Psoas muscle (tissue), 8 donors: ENCODE measurements around the gene TOPBP1. TPM values are rescaled to one million over a fixed set of nuclear protein-coding genes. Genes with fewer than 3 reads are reported as not detected.

Source experiments
- ATAC-seq, 4 donors: fragments of 200-7000 bp; cut with Tn5 transposase; one replicate each; pipeline ENCODE4 v1.9.1; 2020; ENCODE audit warnings: moderate library complexity in 3 of 4, mild to moderate bottlenecking in 2 of 4
- DNase-seq, 2 donors: peaks; one replicate each; pipeline ENCODE4 v3.0.0-alpha.2; 2020
- H3K27ac ChIP-seq: fragments of 200-600 bp; one replicate; pipeline ENCODE4 v1.8.0; 2022
- H3K27me3 ChIP-seq, 3 donors: fragments of 200-600 bp in 1 of 3; one replicate each; pipeline versions ENCODE4 v1.6.1 to v1.8.0; 2013 to 2022; ENCODE audit warnings: low read length in 2 of 3, mild to moderate bottlenecking in 2 of 3, moderate library complexity in 1 of 3; ENCODE audit not compliant: insufficient read depth in 3 of 3
- H3K36me3 ChIP-seq, 2 donors: fragments of 200-600 bp in 1 of 2; one replicate each; pipeline versions ENCODE4 v1.6.1 to v1.8.0; 2013 to 2022; ENCODE audit warnings: low read depth in 1 of 2, mild to moderate bottlenecking in 1 of 2, moderate library complexity in 1 of 2; ENCODE audit not compliant: insufficient read depth in 1 of 2
- H3K4me1 ChIP-seq: fragments of 200-600 bp; one replicate; pipeline ENCODE4 v1.8.0; 2022
- H3K4me3 ChIP-seq: fragments of 200-600 bp; one replicate; pipeline ENCODE4 v1.8.0; 2022; ENCODE audit warnings: mild to moderate bottlenecking
- H3K9me3 ChIP-seq: fragments of 200-600 bp; one replicate; pipeline ENCODE4 v1.8.0; 2022
- CTCF ChIP-seq: fragments of 200-600 bp; IDR thresholded peaks from one replicate; pipeline ENCODE4 v1.8.0; 2022; ENCODE audit warnings: antibody characterized with exemption
- WGBS, 3 donors: extraction: QIAGEN DNeasy Blood & Tissue Kit; methylation state at CpG; one replicate each; pipeline versions ENCODE4 v1.1.6 to v1.1.7; 2013; 5-methylcytosine and 5-hydroxymethylcytosine counted together
- intact Hi-C, 2 donors: fragments of 100-400 bp; cut with DNase I; formaldehyde crosslinking; loops; one replicate each; pipeline versions ENCODE4 v1.11.0 to v1.14.2; 2022
- polyA plus RNA-seq, 3 donors: library from polyadenylated mRNA; stranded (reverse); fragments of 200-250 nt; gene quantifications; one replicate each; pipeline ENCODE4 v1.2.3, GENCODE V29; 2013
- total RNA-seq, 4 donors: library from RNA; stranded (reverse); fragmentation: NEBNext Ultra II Directional in 2 of 4; extraction: Animal tissue kit (Norgen Biotek cat#: 25700) in 2 of 4; gene quantifications; one replicate each; pipeline versions ENCODE4 v1.2.1 to v1.2.4, GENCODE V29; 2021 to 2023
- donor health status: healthy with polysubstance abuse.
- donor health status: DM: no; HTN: no; CAD: no; lungs with moderate emphysema.
- donor health status: Bipolar disorder and iron deficiency.
- donor health status: healthy.
- donor health status: DM: yes; HTN: yes; CAD: no.
- donor health status: DM: no; HTN: no; CAD: no.
- donor health status: DM: no; HTN: no; CAD: no.
- donor health status: DM: yes; HTN: yes; CAD: no.

Gene TOPBP1
- total and polyA plus RNA-seq, 7 donors: 5.7 to 10.5 (median 7.4) TPM

GRCh38 chr3:133570139-133570936 lies 91.4 kb downstream of the TOPBP1 start:
- WGBS, 3 donors: 72 to 75% (median 72%) methylated on average over 5 of the region's 5 CpGs
- DNase-seq: no peak
- TF ChIP-seq CTCF: no peak
- Histone ChIP-seq H3K4me3 (no peak overlapping the region), H3K27me3 (no peaks in the 10 kb centered on the region), H3K36me3 (peaks cover 0 to 4% of the 10 kb centered on the region in 2 donors), H3K27ac (no peak overlapping the region), H3K4me1 (peaks cover 4% of the 10 kb centered on the region), H3K9me3 (no peaks in the 10 kb centered on the region)
- intact Hi-C loops: loop anchor here (5.0 kb wide), 3 partner anchors 103 to 848 kb away; partner anchors contain the start of gene NPHP3 (in 1 of the 2)
- no peak for ATAC-seq

GRCh38 chr3:133568294-133569014 lies 93.3 kb downstream of the TOPBP1 start:
- H3K36me3 ChIP-seq: no peaks in the 10 kb centered on the region
- intact Hi-C loops: no loop called here
- WGBS, 3 donors: 42 to 58% (median 45%) methylated on average over 8 of the region's 8 CpGs
- no peak for ATAC-seq
- H3K4me3 ChIP-seq: no peak overlapping the region
- no peaks in the 10 kb centered on the region for H3K27me3 ChIP-seq
- no peaks in the 10 kb centered on the region for H3K9me3 ChIP-seq
- H3K27ac ChIP-seq: no peak overlapping the region
- no peak for TF ChIP-seq CTCF
- DNase-seq: no peak
- no peaks in the 10 kb centered on the region for H3K4me1 ChIP-seq

GRCh38 chr3:133563816-133564215 lies 97.9 kb downstream of the TOPBP1 start:
- no peak for DNase-seq
- intact Hi-C loops: no loop called here
- Histone ChIP-seq H3K36me3 (no peaks in the 10 kb centered on the region), H3K27ac (no peak overlapping the region), H3K4me3 (no peak overlapping the region), H3K27me3 (no peaks in the 10 kb centered on the region), H3K9me3 (no peaks in the 10 kb centered on the region), H3K4me1 (no peaks in the 10 kb centered on the region)
- WGBS, 3 donors: 71 to 84% (median 73%) methylated on average over 1 of the region's 1 CpG
- no peak for ATAC-seq
- no peak for TF ChIP-seq CTCF

- intact Hi-C loops: no loop called here
- Histone ChIP-seq H3K4me3 (no peak overlapping the region), H3K27ac (no peak overlapping the region), H3K27me3 (no peaks in the 10 kb centered on the region), H3K36me3 (no peaks in the 10 kb centered on the region), H3K9me3 (no peaks in the 10 kb centered on the region), H3K4me1 (no peaks in the 10 kb centered on the region)
- DNase-seq (no peak), ATAC-seq (no peak)
- no peak for TF ChIP-seq CTCF
- 66 to 74% (median 71%) methylated on average over 5 of the region's 5 CpGs for WGBS, 3 donors
Observed at GRCh38 chr3:133563186-133563591, 98.6 kb downstream of the TOPBP1 start.
